ENCODE results near the gene SLC24A4. TPM values are rescaled to one million over a fixed set of nuclear protein-coding genes. Genes with fewer than 3 reads are reported as not detected.
A peak's percentile ranks its signal among the peaks of the same experiment; 100 is the strongest.

Gene SLC24A4
- total and polyA plus RNA-seq, 4 donors = 5.8 to 11.8 (median 6.9) TPM

- Histone ChIP-seq H3K27me3 (ENCODE audit: control insufficient read depth, insufficient read depth, low read length) (no peaks in the 10 kb centered on the region), H3K9me3 (ENCODE audit: control insufficient read depth, insufficient read depth, low read length) (peaks cover 3% of the 10 kb centered on the region), H3K36me3 (ENCODE audit: control insufficient read depth, insufficient read depth, low read length) (no peaks in the 10 kb centered on the region), H3K27ac (ENCODE audit: low read depth, low read length) (no peak overlapping the region), H3K4me1 (ENCODE audit: control insufficient read depth, insufficient read depth, low read length) (peaks cover 5% of the 10 kb centered on the region), H3K4me3 (ENCODE audit: low read depth, low read length) (no peak overlapping the region)
- no peak for DNase-seq (ENCODE audit: low read depth in 4 of 6, low spot score in 6 of 6)
- no CpG with 5 or more reads among the region's 1 CpG for WGBS (ENCODE audit: insufficient coverage)
These were observed 84.4 kb downstream of the SLC24A4 start for GRCh38 chr14:92407410-92407809.

DNA sequence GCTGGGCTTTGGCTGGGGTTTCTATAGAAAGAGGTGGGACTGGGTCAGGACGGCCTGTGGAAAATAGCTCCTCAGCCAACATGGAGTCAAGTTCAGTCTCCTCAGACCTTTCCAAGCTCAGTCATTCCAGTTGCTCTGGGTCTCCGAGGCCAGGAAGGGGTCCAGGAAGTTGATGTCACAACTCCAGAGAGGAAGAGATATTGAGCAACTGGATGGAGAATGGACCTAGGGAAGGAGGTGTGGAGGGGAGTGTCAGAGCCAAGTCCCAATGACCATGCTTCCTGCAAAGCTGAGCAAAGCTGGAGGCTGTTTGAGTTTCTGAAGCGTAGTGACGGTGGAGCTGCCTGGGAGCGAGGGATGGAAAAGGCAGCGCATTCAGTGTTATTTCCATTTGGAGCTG is 86.1 kb downstream of the SLC24A4 start:
- peaks cover 5% of the 10 kb centered on the region for H3K4me1 ChIP-seq (ENCODE audit: control insufficient read depth, insufficient read depth, low read length)
- 84% methylated on average over 6 of the region's 6 CpGs for WGBS (ENCODE audit: insufficient coverage)
- H3K27ac ChIP-seq (ENCODE audit: low read depth, low read length) = no peak overlapping the region
- no peaks in the 10 kb centered on the region for H3K27me3 ChIP-seq (ENCODE audit: control insufficient read depth, insufficient read depth, low read length)
- no peaks in the 10 kb centered on the region for H3K36me3 ChIP-seq (ENCODE audit: control insufficient read depth, insufficient read depth, low read length)
- peaks cover 3% of the 10 kb centered on the region for H3K9me3 ChIP-seq (ENCODE audit: control insufficient read depth, insufficient read depth, low read length)
- no peak for DNase-seq (ENCODE audit: low read depth in 4 of 6, low spot score in 6 of 6)
- H3K4me3 ChIP-seq (ENCODE audit: low read depth, low read length) = no peak overlapping the region

GRCh38 chr14:92411135-92411534 is 88.2 kb downstream of the SLC24A4 start:
- no peak overlapping the region for H3K4me3 ChIP-seq (ENCODE audit: low read depth, low read length)
- WGBS (ENCODE audit: insufficient coverage) = 75% methylated on average over 4 of the region's 4 CpGs
- H3K9me3 ChIP-seq (ENCODE audit: control insufficient read depth, insufficient read depth, low read length) = peaks cover 2% of the 10 kb centered on the region
- DNase-seq (ENCODE audit: low read depth in 4 of 6, low spot score in 6 of 6) = no peak
- H3K27ac ChIP-seq (ENCODE audit: low read depth, low read length) = no peak overlapping the region
- no peaks in the 10 kb centered on the region for H3K36me3 ChIP-seq (ENCODE audit: control insufficient read depth, insufficient read depth, low read length)
- H3K4me1 ChIP-seq (ENCODE audit: control insufficient read depth, insufficient read depth, low read length) = peaks cover 5% of the 10 kb centered on the region
- no peaks in the 10 kb centered on the region for H3K27me3 ChIP-seq (ENCODE audit: control insufficient read depth, insufficient read depth, low read length)

GRCh38 chr14:92411941-92412340 is 89.0 kb downstream of the SLC24A4 start:
- H3K4me3 ChIP-seq (ENCODE audit: low read depth, low read length) = no peak overlapping the region
- WGBS (ENCODE audit: insufficient coverage) = 75% methylated on average over 7 of the region's 7 CpGs
- H3K4me1 ChIP-seq (ENCODE audit: control insufficient read depth, insufficient read depth, low read length) = peaks cover 5% of the 10 kb centered on the region
- no peaks in the 10 kb centered on the region for H3K36me3 ChIP-seq (ENCODE audit: control insufficient read depth, insufficient read depth, low read length)
- DNase-seq (ENCODE audit: low read depth in 4 of 6, low spot score in 6 of 6) = no peak
- no peaks in the 10 kb centered on the region for H3K9me3 ChIP-seq (ENCODE audit: control insufficient read depth, insufficient read depth, low read length)
- H3K27me3 ChIP-seq (ENCODE audit: control insufficient read depth, insufficient read depth, low read length) = no peaks in the 10 kb centered on the region
- H3K27ac ChIP-seq (ENCODE audit: low read depth, low read length) = no peak overlapping the region

- no peak overlapping the region for H3K4me3 ChIP-seq (ENCODE audit: low read depth, low read length)
- no peak overlapping the region for H3K27ac ChIP-seq (ENCODE audit: low read depth, low read length)
- H3K36me3 ChIP-seq (ENCODE audit: control insufficient read depth, insufficient read depth, low read length) = no peaks in the 10 kb centered on the region
- peak in 2 of 6 donors; percentile 62 to 90 for DNase-seq (ENCODE audit: low read depth in 4 of 6, low spot score in 6 of 6)
- H3K4me1 ChIP-seq (ENCODE audit: control insufficient read depth, insufficient read depth, low read length) = peaks cover 5% of the 10 kb centered on the region
- no peaks in the 10 kb centered on the region for H3K27me3 ChIP-seq (ENCODE audit: control insufficient read depth, insufficient read depth, low read length)
- WGBS (ENCODE audit: insufficient coverage) = 73% methylated on average over 10 of the region's 10 CpGs
- H3K9me3 ChIP-seq (ENCODE audit: control insufficient read depth, insufficient read depth, low read length) = no peaks in the 10 kb centered on the region
These were observed 89.9 kb downstream of the SLC24A4 start for GRCh38 chr14:92412912-92413311.

GRCh38 chr14:92413379-92413778 is 90.4 kb downstream of the SLC24A4 start:
- H3K9me3 ChIP-seq (ENCODE audit: control insufficient read depth, insufficient read depth, low read length) = no peaks in the 10 kb centered on the region
- DNase-seq (ENCODE audit: low read depth in 4 of 6, low spot score in 6 of 6) = peak in 1 of 6 donors; percentile 85
- H3K27me3 ChIP-seq (ENCODE audit: control insufficient read depth, insufficient read depth, low read length) = no peaks in the 10 kb centered on the region
- peaks cover 5% of the 10 kb centered on the region for H3K4me1 ChIP-seq (ENCODE audit: control insufficient read depth, insufficient read depth, low read length)
- no peak overlapping the region for H3K27ac ChIP-seq (ENCODE audit: low read depth, low read length)
- 66% methylated on average over 5 of the region's 7 CpGs for WGBS (ENCODE audit: insufficient coverage)
- no peaks in the 10 kb centered on the region for H3K36me3 ChIP-seq (ENCODE audit: control insufficient read depth, insufficient read depth, low read length)
- H3K4me3 ChIP-seq (ENCODE audit: low read depth, low read length) = no peak overlapping the region

GRCh38 chr14:92414690-92415445 is 91.9 kb downstream of the SLC24A4 start:
- 80% methylated on average over 10 of the region's 13 CpGs for WGBS (ENCODE audit: insufficient coverage)
- DNase-seq (ENCODE audit: low read depth in 4 of 6, low spot score in 6 of 6) = no peak
- H3K27me3 ChIP-seq (ENCODE audit: control insufficient read depth, insufficient read depth, low read length) = no peaks in the 10 kb centered on the region
- H3K4me1 ChIP-seq (ENCODE audit: control insufficient read depth, insufficient read depth, low read length) = no peaks in the 10 kb centered on the region
- no peaks in the 10 kb centered on the region for H3K36me3 ChIP-seq (ENCODE audit: control insufficient read depth, insufficient read depth, low read length)
- H3K4me3 ChIP-seq (ENCODE audit: low read depth, low read length) = no peak overlapping the region
- H3K27ac ChIP-seq (ENCODE audit: low read depth, low read length) = no peak overlapping the region
- no peaks in the 10 kb centered on the region for H3K9me3 ChIP-seq (ENCODE audit: control insufficient read depth, insufficient read depth, low read length)

DNA sequence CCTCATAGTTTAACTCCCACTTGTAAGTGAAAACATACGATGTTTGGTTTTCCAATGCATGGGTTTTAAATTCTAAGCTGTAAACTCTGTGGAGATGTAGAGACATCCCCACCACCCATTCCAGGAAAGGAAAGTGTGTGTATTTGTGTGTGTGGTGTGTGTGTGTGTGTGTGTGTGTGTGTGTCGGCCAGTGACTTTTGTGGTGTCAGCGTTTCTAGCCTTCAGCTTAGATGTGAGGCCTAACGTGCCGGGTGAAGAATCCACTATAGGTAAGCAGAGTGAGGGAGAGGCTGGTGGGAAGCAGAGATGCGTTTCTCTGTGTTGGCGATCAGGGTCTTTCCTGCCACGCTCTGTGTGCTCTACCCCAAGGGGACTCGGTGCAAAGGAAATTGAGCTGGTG is 93.0 kb downstream of the SLC24A4 start:
- no peaks in the 10 kb centered on the region for H3K9me3 ChIP-seq (ENCODE audit: control insufficient read depth, insufficient read depth, low read length)
- H3K27ac ChIP-seq (ENCODE audit: low read depth, low read length) = no peak overlapping the region
- no peaks in the 10 kb centered on the region for H3K27me3 ChIP-seq (ENCODE audit: control insufficient read depth, insufficient read depth, low read length)
- no peaks in the 10 kb centered on the region for H3K4me1 ChIP-seq (ENCODE audit: control insufficient read depth, insufficient read depth, low read length)
- H3K36me3 ChIP-seq (ENCODE audit: control insufficient read depth, insufficient read depth, low read length) = no peaks in the 10 kb centered on the region
- 87% methylated on average over 8 of the region's 9 CpGs for WGBS (ENCODE audit: insufficient coverage)
- no peak overlapping the region for H3K4me3 ChIP-seq (ENCODE audit: low read depth, low read length)
- no peak for DNase-seq (ENCODE audit: low read depth in 4 of 6, low spot score in 6 of 6)

GRCh38 chr14:92416544-92416943 is 93.6 kb downstream of the SLC24A4 start:
- no peaks in the 10 kb centered on the region for H3K9me3 ChIP-seq (ENCODE audit: control insufficient read depth, insufficient read depth, low read length)
- no peaks in the 10 kb centered on the region for H3K4me1 ChIP-seq (ENCODE audit: control insufficient read depth, insufficient read depth, low read length)
- no CpG with 5 or more reads among the region's 2 CpGs for WGBS (ENCODE audit: insufficient coverage)
- no peak for DNase-seq (ENCODE audit: low read depth in 4 of 6, low spot score in 6 of 6)
- H3K27ac ChIP-seq (ENCODE audit: low read depth, low read length) = no peak overlapping the region
- no peaks in the 10 kb centered on the region for H3K36me3 ChIP-seq (ENCODE audit: control insufficient read depth, insufficient read depth, low read length)
- H3K4me3 ChIP-seq (ENCODE audit: low read depth, low read length) = no peak overlapping the region
- no peaks in the 10 kb centered on the region for H3K27me3 ChIP-seq (ENCODE audit: control insufficient read depth, insufficient read depth, low read length)

- no peak for DNase-seq (ENCODE audit: low read depth in 4 of 6, low spot score in 6 of 6)
- Histone ChIP-seq H3K4me3 (ENCODE audit: low read depth, low read length) (no peak overlapping the region), H3K27ac (ENCODE audit: low read depth, low read length) (no peak overlapping the region), H3K9me3 (ENCODE audit: control insufficient read depth, insufficient read depth, low read length) (no peaks in the 10 kb centered on the region), H3K27me3 (ENCODE audit: control insufficient read depth, insufficient read depth, low read length) (no peaks in the 10 kb centered on the region), H3K36me3 (ENCODE audit: control insufficient read depth, insufficient read depth, low read length) (no peaks in the 10 kb centered on the region), H3K4me1 (ENCODE audit: control insufficient read depth, insufficient read depth, low read length) (no peaks in the 10 kb centered on the region)
- 83% methylated on average over 1 of the region's 3 CpGs for WGBS (ENCODE audit: insufficient coverage)
These were observed 94.8 kb downstream of the SLC24A4 start for GRCh38 chr14:92417759-92418158.

Data from spinal cord (tissue), 10 donors.